NCI-H146 treated with DMSO at 0.1 percent for 48 hours (cell line): ENCODE measurements around the gene CHRNA7.

Source experiments
- DNase-seq: peaks from one replicate; lab custom pipeline; 2025; ENCODE audit not compliant: unreplicated experiment; lab: John Stamatoyannopoulos, UW

Gene CHRNA7

DNA sequence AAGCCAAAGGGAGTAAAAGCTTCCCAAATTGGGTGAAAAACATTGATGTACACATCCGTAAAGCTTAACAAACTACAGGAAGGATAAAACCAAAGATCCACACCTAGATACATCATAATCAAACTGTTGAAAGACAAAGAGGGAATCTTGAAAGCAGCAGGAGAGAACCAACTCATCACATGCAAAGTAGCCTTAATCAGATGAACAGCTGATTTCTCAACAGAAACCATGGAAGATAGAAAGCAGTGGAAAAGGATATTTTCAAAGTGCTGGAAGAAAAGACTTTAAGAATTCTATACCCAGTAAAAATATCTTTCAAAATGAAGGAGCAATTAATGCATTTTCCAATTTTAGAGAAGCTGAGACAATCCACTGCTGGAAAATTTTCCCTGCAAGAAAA, 36.8 kb downstream of the CHRNA7 start:
- no peak for DNase-seq

DNA sequence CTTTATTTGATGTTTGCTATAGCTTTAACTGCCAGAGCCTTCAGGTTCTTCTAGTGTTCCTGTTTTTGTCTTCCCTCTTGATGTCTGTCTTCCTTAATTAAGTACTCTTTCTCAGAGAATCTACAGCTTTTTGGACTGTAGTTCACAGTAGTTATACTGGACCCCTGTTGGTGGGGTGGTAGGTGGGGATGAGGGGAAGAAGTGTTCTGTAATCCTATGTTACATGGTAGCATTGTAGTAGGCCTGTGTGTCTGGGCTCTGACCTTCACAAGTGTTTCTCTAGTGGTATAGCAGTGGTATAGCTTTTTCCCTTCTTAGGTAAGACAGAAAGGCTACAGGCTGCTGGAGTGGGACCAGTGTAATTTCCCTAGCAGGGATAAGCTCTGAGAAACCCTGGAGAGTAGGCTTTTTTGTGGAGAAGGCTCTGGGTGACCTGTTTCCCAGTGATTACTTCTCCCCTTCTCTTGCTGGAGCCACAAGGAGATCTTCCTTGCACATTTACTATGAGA, 59.6 kb downstream of the CHRNA7 start:
- no peak for DNase-seq

DNA sequence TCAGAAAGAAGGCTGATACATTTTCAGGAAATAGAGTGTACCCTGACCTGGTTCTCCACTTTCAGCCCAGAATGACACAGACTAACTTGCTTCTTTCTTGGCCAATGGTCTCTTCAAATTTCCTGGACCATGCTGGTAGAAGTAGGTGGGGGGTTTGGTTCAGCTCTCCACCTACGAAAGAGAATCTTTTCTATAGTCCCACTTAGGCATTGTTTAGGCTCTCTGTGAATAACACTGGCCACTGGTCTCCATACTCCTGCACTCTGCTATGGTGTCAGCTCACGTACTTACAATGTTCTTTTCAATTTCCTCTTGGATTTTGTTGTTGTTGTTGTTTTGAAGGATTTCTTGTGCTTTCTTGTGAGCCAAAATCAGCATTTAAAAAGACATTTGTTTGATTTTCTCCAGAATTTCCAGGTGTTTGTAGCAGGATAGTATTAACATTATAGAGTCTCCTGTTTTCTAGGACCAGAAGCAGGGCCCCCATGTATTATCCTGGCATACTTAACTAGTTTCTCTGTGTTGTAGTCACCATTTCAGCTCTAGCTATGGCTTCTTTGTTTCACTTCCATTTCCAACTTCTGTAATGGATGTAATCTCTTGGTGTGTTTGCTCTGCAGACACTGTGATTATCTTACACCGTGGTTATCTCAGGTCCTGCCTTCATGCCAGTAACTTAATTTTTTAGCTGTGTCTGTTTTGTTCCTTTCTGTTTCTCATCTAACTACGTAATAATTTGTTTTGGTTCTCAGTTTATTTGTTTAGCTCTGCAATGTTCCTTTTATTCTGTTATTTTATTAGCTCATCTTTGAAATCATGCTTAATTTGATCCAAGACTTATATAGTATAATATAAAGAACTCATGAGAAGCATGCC, 61.4 kb downstream of the CHRNA7 start:
- DNase-seq = no peak

DNA sequence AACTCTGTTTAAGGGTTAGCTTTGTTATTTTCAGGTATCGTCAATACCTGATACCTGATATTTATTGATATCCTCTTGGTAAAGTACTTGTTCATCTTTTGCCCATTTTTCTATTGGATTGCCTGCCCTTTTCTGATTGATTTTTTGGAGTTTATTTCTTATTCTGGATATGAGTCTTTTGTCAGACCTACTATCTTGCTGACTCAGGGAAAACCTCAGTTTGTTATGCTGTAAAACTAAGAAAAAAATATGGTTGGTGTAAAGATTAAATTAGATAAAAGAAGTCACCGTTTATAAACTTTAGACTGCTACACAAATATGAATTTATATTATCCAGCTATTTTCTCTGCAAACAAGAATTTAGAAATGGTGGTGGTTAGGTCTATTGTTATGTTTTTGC, 65.9 kb downstream of the CHRNA7 start:
- no peak for DNase-seq

DNA sequence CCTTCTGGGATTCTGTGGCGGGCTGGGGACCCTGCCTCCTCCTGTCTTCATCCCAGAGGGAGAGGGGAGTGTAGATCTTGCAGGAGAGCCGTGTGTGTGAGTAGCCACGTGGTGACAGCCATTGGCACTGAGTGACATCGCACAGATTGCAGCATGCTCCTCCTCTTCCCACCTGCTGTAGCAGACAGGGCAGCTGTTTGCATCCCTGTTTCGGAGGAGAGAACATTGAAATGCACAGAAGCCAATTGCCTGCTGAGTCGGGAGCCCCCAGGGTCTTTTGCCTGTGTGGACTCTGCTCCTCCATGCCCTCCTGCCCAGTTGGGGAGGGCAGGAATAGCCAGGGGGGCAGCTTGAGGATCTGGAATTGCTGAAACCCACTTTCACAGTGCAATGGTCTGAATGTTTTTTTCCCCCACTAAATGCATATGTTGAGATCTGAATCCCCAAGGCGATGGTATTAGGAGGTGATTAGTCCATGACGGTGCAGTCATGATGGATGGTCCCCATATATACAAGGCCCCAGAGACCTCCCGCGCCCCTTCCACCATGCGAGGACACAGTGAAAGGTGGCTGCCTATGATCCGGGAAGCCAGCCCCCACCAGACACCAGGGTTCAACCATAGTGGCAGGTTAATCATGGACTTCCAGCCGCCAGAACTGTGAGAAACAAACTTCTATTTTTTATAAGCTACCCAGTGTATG, 66.8 kb downstream of the CHRNA7 start:
- DNase-seq = no peak

DNA sequence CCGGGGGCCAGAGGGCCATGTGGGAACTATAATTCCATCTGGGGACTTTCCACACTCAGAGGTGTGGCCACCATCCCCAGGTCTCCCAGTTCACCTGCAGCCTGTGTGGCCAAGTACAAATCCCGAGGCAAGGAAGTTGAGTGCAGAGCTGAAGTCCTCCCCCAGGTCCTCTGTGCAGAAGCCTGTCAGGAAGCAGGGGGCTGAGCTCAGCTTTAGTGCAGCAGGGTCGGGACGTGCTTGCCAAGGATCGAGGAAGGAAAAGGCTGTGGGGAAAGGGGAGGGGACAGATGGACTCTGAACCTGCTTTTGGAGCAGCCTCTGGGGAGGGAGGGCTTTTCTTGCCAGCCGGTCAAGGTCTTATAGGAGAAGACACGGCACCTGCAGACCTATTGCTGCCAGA, 67.7 kb downstream of the CHRNA7 start:
- no peak for DNase-seq

DNA sequence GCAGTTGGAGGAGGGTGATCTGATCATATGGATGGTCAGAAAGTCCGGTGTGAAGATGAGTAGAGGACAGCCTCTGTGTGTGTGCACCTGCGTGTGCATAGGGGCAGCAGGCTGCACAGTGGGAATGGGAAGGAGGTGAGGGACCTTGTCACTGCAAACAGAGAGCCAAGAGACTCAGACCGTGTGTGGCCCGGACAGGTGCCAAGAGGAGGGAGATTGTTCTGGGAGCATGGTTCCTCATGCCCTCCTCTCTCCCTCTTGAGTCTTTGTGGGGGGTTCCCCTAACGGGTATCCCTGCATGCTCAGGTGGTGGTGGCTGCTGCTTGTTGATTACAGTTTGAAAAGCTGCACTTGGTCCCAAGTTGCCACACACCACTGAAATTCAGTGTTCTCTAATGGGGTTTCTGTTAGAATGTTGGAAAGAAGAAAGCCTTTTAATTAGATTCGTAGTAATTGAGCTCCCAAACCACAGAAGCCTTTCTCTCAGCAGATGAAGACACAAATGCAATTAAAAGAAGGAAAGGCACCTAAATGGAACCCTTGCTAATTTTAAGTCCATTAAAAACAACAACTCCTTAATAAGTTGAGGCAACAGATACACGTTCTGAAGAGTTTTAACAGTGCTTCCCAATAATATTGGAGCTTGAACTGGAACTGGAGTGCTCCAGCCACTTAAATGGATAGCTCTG, 68.9 kb downstream of the CHRNA7 start:
- no peak for DNase-seq

DNA sequence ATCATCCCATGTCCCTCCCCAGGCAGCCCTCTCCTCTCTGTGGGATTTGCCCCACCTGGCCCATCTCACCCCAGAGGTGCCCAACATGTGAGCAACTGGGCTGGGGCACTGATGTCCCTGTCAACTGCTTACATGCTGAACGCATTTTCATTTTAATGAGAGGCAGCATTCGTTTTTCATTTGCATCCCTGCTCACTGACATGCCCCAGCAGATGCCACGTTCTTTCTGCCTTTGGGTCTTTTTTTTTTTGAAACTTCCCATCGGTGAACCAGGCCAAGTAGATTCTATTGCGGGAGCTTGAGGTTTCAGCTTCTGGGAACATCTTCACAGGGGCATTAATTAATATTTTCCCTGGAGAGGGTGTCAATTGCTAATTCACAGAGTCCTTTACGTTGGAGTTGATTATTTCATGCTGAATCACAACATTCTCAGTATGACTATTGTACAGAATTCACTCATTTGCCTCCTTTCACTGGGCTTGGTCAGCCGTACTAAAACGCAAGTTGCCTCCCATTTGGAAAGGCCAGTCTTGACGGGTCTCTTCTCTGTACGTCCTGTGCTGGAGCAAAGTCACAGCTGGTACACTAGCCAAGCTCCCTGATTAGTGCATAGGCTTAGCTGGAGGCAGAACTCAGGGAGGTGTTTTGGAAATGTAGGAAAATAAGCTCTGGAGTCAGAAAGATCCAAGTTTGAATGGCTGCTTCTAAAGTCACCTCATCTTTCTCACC, 69.8 kb downstream of the CHRNA7 start:
- no peak for DNase-seq

DNA sequence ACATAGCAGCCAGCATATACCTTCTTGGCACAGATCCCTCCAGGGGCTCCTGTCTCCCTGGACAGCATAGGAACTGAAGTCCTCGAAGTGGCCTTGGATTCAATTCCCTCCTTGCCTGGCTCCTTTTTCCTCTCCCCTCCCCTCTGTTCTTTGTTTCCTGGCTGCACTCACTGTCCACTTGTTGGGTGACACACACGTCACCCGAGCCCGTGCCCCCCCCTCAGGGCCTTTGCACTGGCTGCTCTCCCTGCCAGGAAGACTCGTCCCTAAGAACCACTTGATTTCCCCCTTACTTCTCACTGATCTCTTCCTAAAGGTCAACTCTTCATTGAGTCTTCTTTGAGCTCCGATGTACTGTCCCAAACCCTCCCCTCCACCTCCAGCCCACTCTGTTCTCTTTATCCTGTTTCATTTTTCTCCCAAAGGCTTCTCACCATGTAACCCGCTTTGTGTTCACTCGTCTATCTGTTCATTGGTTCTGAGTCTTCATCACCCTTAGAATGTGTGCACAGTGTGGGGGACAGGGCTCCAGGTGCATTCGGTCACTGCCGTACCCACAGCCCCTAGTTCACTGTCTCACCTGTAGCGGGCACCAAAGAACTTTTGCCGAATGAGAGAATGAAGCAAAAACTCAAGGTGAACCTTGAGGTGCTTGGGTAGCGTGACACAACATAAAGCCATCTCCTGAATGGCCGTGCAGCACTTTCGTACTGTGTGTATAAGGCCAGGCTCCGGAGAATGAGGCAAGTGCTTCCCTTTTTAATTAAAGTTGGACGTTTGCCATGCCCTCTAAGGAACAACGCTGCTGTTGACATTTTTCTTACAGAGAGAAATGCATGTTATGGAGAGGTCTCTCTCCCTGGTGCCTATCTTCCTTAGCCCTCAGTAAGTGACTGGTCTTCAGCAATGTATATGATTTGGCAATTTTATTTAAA, 74.0 kb downstream of the CHRNA7 start:
- no peak for DNase-seq

DNA sequence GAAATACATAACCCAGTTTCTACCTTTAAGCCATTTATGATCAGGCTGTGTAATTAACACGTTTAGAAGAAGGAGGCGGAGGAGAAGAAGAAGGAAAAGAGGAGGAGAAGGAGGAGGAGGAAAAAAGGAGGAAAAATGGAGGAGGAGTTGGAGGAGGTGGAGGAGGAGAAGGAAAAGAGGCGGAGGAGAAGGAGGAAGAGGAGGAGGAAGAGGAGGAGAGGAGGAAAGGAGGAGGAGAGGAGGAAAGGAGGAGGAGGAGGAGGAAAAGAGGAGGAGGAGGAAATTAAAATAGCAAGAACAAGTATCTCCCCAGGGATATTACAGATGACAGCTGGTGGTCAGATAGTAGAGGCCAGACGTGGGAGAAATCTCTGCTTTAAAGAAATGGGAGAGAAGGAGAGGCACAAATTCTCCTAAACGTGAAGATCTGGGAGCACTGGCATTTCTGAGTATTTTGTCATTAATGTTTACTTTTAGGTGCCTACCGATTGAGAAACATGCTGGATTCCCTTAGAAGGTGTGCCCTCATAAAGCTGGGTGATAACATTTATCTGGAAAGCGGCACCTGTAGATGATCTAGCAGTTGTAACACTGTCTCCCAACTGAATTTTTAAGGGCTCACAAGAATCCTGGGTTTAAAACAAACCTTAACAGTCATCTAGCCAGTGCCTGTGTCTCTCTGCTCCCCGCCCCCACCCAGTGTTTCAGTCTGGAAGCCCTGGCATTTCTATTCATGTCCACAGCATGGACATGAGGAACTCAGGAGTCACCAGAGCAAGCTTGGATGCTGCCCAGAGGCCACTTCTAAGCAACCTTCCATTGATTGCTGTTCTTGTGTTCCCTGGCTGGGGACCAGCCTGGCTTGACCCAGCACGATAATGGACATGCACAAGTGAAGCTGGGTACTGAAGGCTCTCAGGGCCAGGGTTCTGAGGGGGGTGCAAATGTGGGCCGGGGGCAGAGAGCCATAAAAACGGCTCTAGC, 75.2 kb downstream of the CHRNA7 start:
- DNase-seq = no peak

DNA sequence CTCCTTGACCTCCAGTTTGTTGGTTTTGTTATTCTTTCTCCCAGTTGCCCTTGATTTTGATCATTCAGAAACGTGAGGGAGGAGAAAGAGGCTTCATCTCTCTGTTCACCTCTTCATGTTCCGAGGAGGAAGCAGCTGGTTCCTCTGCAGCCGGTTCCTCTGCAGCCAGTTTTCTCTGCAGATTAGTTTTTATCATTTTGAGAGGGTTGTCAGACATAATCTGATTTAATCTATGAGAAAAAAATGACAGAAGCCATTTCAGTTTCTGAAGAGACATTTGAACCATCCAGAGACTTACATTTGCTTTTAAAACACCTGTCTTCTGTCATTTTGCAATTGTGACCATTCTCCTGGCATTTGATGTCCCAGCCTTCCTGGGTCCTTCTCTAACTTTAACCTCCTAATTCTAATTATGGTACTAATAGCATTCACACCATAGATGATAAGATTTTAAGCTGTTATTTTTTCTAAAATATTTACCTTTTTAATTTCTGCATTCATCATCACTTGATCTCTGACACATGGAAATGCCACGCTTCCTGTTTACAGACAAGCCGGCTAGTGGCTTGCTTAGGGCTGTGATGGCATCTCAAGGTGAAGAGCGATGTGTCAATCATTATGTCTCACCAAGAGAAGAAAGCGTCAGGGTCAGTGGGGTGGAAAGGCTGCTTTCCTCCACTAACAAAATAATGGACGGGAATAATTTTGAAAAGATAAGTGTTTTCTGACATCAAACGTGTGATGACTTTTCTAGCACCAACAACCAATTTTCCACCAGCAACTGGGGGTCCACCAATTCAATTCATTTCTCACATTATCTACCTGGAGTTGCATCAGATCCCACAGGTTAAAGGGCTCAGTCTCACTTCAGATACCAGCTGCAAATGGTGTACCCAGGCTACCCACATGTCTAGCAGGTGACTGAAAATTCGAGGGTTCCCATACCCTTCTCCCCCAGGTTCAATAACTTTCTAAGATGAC, 76.4 kb downstream of the CHRNA7 start:
- DNase-seq = no peak

DNA sequence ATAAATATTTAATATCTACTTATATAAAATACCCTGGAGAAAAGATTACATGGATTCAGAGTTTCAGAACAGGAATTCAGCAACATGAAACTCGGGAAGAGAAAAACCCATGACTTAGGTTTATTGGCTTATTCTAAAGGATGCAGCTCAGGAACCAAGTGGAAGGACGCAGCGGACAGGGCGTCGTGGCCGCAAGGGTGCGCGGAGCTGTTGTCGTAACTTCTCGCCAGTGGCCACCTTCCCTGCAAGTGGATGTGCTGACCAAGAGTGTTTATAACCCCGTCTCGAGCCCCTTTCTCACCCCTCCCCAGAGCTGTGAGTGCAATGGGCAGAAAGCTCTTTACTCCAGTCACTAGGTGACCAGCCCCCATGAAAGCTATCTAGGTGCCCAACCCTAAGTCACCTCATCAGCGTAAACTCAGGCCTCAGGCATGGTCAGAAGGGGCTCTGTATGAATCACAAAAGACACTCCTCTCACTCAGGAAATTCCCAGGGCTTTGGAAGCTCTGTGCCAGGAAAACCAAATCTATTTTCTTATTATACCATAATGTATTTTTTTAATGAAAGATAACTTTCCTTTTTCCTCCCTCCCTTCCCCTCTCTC, 77.3 kb downstream of the CHRNA7 start:
- no peak for DNase-seq

DNA sequence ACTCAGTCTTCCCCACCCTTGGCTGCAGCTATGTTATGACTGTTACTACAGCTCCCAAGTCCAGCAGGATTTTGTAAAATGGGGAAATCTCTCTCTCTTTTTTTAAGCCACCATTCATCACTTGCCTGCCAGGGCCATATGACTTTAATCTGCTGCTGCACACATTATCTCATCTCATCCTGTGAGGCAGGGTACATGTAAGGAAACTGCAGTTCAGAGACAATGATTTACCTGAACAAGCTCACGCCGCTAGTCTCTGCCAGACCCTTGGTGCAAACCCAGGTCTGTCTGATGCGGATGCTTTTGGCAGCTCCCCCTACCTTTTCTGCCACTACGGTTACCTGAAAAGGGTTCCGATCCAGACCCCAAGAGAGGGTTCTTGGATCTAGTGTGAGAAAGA, 78.3 kb downstream of the CHRNA7 start:
- no peak for DNase-seq

DNA sequence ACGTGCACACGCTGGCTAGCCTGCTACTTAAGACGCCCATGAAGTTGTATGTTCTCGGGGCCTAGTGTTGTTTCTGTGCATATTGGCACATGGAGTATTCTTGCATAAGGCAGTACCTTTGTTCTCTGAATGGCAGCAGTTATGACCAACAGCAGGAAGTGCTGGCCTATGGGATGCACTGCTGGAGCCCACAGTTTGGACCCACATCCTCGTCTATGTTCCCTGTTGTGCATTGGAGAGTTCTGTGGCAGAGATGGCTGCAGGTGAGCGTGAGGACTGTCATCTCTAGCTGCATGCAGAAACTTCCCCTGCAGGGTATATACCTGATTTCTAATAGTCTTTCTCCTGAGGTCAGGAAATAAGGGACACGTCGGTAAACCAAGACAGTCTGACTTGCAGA, 81.8 kb downstream of the CHRNA7 start:
- no peak for DNase-seq

DNA sequence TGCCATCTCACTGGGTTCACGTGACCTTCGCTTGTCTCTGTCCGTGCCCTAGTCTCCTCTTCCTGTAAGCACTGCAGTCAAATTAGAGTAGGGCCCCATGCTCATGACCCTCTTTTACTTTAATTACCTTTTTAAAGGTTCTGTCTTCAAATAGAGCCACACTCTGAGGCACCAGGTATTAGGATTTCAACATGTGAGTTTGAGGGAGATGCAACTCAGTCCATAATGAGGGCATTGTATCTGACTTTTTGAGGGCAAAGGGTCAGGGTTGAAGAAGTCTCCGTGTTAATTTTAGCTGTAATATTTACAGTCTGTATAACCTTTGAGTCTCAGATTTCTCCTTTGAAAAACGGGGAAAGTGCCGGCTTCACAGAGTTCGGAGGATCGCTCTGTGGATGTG, 82.9 kb downstream of the CHRNA7 start:
- no peak for DNase-seq

DNA sequence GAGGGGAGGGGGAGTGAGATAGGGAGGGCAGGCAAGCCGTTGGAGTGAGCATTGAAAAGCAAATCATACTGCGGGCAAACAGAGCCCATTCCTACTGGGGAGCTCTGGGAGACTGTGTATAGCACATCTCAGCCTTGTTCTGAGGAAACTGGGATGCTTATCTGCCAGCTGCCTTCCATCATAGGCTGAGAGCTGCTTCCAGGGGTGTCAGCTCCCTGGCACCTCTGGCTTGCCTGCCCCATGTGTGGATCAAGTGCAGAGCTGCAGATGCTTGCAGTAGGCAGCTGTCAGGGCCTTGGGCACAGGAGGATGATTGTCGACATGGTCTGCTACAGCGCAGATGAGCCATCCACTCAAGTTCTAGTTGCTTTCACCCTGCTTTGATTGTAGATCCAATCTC, 86.8 kb downstream of the CHRNA7 start:
- DNase-seq = no peak

DNA sequence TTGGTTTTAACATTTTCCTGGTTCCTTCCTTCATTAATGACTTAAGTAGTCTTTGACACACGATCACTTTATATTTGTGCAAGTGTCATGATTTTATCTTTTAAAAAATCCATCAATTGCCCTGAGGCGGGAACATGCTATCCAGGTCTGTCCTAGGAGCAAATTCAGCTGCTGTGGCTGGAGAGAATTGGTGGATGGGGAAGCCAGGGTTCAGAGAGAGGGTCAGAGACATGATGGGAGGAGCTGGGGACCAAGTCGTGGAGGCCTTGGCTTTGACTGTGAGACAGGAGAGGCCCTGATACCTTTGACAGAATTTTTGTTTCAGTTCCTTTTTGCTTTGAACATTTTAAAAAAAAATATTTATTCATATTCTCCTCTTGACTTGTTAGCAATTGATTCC, 89.0 kb downstream of the CHRNA7 start:
- no peak for DNase-seq
